ENCODE results near the gene EIF6.
"Not testable (repeated sequence)": the region's sequence is repeated elsewhere in the genome, so short reads cannot be mapped to it uniquely, and the experiment has no call there.

EIF6 gene

DNA sequence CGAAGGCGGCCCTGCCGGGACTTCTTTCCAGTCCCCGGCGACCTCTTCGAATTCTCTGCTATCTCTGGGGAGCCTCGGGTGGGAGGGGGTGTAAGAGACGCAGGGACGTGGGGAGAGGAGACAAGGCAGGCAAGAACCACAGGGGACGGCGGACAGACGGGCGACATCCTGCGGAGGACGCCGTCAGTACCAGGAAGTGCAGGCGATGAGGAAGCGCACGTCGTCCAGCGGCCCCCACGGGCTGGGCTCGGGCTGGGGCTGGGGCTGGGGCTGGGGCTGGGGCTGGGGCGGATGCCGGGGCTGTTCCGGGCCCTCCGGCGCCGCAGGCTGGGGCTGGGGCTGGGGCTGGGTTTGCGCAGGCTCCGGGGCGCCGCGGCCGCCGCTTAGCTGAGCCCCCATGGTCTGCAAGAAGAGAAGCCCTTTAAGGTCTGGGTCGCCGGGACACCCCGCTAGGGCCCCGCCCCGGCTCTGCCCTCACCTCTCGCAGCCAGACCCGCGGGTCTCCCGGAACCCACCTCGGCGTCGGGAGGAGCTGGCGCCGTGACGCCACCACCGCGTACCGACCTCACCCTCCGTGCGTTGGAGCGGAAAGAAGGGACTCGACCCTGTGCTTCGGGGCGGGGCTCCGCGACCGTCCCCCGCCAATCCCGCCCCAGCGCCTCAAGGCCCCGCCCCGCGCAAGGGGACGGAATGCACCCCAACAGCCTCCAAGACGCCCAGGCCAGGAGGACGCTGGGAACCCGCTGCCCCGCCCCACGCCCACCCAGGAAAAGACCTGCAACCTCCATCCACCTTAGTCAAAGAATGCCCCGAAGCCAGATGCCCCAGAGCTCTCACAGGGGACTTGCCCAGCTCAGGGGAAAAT, 6.8 kb downstream of the EIF6 start, which contains the start of gene MMP24OS:
TSS of gene MMP24OS (minus strand) at position 592 of the 865 bp plus-strand sequence. CDS start at position 399, 193 bp downstream.
- peak; percentile 94 for DNase-seq

DNA sequence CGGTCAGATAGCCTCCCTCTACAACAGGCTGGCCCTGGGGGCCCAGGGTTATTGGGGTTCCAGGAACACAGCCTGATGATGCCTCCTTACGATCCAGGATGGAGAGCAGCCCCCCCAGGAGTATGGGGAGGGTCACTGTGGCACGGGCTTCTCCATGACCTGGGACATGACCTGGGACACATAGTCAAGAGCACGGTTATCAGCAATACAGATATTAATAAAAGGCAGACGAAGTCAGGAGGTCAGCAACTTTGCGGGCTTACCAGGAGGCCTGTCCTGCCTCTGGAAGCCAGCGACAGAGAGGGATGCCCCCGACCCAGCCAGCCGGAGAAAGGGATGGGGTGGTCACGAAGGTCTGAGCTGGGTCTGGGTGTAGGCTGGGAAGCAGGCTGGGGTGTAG, 7.4 kb downstream of the EIF6 start:
- DNase-seq: no peak

DNA sequence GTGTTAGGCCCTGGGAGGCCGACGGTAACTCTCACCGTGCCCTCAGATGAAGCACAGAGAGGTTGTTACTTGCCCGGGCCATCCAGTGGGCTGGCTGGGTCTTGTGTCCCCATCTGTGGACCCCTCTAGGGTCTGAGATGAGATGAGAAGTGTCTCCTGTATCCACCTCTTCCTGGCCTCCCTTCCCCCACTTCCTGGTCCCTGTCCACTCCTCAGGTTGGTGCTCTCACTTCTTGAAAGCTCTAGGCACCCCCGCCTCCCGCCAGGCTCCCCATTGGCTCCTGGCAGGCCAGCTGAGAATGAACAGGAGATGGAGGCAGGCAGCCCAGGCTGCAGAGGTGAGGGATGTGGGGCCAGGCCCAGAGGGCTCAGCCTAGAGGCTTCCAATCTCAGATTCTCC, 8.2 kb downstream of the EIF6 start:
- DNase-seq: no peak

DNA sequence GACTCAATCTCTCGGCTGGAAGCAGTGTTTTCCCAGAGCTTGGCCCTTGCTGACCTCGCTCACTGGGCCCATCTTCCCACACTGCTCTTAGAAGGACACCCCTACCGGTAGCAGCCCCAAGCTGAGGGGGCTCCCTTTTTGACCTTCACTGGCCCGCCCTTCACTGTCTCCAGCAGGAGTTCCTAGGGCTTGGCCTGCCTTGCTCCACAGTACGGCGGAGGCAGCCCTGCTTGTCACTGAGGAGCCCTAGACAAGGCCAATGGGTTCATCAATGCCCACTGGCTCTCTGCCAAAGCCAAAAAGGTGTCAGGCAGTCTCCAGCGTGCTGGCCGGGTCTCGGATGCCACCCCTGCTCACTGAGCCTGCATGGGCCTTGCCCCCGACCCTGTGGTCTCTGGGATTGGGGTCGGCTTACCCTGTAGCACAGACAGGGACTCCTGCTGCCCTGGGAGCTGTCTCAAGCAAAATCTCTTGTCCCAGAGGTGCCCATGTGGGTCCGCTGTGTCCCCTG, 8.8 kb downstream of the EIF6 start:
- no peak for DNase-seq

DNA sequence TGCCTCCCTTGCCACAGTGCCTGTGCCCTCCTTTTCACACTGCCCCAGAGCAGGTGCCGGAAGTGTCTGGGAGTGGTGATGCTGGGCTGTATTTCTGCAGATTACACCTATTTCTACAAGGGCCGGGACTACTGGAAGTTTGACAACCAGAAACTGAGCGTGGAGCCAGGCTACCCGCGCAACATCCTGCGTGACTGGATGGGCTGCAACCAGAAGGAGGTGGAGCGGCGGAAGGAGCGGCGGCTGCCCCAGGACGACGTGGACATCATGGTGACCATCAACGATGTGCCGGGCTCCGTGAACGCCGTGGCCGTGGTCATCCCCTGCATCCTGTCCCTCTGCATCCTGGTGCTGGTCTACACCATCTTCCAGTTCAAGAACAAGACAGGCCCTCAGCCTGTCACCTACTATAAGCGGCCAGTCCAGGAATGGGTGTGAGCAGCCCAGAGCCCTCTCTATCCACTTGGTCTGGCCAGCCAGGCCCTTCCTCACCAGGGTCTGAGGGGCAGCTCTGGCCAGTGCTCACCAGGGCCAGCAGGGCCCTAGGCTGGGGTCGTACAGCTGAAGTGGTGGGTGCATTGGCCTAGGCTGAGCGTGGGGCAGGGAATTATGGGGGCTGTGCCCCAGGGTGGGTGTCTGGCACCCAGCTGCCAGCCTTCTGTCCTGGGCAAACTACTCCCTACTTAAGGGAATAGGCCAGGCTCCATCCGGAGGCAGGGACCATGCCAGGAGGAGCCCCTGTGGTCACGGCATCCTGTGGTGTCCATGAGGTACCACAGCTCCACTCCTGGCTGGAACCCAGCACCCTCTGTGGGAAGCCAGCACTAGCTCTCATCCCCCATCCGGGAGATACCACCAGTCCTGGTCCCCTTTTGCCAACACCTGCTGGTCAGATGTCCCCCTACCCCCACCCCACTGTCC, 10.1 kb downstream of the EIF6 start:
- DNase-seq: no peak

DNA sequence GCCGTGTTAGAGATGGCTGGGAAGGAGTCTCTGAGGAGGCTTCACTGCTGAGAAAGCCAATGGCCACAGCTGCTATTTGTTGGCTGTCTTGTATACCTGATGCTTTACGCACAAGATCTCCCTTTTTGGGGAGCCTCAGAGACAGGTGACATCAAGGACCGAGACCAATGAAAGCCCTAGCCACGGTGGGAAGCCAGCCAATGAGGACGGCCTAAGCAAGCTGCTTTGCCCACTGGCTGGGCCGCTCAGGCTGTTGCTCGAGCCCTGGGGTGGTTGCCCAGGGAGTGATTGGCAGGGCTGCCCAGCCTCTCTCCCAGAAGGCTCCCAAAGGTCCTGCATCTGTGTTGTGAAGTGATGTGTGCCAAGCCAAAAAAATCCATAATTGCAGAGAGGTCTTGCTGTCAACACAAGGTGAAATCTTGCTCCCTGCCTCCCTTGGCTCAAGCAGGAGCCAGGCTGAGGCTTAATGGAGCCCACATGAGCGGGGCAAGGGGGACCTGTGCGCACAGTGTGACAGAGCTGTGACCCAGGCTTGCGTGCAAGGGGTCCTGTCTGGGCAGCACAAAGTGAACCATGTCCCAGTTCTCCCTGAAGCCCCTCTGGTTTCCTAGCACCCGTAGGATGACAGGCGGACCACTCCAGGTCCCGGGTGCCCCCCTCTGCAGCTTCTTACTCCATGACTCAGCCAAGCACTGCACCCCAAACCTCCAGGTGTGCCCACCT, 11.0 kb downstream of the EIF6 start:
- no peak for DNase-seq

DNA sequence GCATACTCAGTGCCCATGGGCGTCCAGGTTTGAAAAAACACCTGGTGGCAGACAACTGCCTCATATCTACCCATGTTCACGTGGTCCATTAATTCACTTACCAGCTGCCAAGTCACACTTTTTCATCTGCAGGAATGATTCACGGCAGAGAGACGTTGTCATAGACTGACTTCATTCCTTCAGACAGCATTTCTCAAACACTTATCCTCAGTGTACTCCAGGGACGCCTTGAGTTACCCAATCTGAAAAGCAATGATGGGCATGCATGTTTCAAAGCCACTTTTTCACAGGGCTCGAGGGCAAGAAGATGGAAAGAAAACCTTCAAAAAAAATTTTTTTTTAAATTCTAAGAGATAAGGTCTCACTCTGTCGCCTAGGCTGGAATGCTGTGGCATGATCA, 12.7 kb downstream of the EIF6 start:
- no peak for DNase-seq

DNA sequence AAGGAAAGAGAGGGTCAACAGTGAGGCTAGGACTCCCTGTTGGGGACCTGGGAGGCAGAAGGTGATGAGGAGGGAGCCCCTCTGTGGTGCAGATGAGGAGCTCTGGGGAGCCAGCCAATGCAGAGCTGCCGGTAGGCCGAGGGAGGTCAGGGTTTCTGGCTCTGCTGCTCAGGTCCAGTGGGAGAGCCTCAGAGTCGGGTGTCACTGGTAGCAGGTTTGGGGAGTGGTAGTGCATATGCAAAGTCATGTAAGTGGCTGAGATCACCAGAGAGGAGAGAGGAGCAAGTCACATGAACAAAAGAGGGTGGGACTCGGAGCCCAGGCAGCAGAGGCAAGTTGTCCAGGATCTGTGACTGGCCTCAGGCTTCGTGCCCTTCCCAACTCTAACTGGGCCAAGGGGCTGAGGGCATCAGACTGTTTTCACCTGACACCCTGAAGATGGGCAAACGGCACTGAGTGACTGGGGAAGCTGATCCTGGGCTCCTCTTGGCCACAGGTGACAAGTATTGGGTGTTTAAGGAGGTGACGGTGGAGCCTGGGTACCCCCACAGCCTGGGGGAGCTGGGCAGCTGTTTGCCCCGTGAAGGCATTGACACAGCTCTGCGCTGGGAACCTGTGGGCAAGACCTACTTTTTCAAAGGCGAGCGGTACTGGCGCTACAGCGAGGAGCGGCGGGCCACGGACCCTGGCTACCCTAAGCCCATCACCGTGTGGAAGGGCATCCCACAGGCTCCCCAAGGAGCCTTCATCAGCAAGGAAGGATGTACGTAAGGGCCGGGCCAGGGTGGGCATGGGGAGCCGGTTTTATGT, 13.3 kb downstream of the EIF6 start:
- DNase-seq: no peak

DNA sequence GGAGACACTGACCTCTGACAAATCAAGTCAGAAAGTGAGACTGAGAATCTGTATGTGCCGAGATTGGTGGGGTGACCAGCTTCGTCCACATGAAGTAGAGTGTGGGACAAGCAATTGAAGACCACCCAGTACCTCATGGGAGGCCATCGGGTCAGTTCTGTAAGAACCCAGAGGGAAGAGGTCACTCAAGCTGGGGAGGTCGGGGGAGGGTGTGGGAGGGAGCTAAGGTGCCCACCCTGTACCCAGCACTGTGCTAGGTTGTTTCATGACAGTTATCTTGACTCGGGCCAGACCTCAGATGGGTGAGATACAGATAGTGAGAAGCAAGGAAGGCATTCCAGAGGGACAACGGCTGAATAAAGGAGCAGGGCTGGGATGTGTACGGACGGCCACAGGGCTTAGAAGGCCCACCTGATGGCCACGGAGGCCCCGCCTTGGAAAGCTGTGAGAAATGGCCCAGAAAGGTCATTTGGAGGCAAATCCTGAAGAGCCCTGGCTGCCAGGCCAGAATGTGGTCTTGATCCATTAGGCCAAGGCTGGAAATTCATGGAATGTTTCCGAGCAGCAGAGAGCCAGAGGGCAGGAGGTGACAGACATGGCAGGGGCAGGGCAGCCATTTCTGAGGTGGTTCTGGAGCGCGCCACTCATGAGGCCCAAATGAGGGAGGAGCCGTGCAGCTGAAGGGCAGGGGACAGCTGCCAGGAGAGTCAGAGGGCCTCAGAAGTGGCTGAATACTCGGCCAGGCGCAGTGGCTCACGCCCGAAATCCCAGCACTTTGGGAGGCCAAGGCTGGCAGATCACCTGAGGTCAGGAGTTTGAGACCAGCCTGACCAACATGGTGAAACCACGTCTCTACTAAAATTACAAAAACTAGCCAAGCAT, 14.3 kb downstream of the EIF6 start:
- DNase-seq: no peak

DNA sequence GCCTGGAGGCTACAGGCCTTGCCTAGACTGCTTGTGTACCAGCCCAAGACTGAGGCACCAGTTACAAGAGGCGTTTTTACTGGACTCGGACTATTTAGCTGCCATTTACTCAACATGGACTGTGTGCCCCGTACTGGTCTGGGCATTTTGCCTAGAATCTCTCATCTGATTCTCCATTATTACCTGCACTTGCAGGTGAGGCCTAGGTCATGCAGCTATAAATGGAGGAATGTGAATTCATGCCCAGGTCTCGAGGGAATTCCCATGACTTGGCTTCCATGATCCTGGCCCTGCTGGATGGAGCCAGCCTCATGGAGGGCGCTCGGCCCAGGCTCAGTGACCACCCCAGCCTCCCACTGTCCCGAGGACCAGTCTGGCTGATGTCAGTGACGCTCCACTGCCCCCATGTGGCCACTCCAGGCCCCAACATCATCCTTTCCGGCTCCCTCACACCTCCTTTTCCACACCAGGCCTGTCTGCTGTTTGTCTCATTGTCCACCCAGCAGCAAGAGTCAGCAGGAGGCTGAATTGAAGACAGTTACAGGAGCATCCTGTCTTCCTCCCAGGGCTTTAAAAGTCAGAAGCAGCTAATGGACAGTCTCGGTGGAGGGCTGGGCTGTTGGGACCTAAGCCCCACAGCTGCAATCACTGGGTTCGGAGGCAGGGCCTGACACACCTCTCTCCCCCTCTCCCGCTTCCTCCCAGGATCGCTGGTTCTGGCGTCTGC, 15.4 kb downstream of the EIF6 start:
- DNase-seq: peak; percentile 64

DNA sequence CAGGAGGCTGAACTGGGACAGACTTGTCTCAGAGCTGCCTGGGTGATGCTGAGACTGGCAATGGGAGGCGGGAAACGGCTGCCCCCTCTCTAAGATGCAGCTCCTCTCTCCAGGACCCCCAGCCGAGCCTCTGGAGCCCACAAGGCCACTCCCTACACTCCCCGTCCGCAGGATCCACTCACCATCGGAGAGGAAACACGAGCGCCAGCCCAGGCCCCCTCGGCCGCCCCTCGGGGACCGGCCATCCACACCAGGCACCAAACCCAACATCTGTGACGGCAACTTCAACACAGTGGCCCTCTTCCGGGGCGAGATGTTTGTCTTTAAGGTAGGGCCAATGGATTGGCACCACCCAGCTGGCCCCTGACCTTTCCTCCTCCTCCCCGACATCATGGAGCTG, 17.5 kb downstream of the EIF6 start:
- no peak for DNase-seq

DNA sequence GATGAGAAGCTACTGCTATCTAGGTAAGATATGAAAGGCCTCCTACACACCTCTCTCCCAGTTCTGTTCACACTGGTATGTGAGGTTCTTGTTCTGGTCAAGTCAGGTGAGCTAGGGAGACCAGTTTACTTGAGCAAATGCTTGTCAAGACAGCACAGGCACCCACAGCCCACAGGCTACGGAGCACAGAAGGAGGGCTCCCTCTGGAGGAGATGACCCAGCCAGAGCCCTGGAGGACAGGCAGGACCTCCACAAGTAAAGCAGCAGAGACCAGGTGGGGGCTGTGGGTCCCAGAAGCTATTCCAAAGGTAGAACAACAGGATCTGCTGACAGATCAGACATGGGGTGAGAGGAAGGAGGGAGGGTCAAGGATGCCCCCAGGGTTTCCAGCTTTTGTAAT, 19.8 kb downstream of the EIF6 start:
- DNase-seq: no peak

DNA sequence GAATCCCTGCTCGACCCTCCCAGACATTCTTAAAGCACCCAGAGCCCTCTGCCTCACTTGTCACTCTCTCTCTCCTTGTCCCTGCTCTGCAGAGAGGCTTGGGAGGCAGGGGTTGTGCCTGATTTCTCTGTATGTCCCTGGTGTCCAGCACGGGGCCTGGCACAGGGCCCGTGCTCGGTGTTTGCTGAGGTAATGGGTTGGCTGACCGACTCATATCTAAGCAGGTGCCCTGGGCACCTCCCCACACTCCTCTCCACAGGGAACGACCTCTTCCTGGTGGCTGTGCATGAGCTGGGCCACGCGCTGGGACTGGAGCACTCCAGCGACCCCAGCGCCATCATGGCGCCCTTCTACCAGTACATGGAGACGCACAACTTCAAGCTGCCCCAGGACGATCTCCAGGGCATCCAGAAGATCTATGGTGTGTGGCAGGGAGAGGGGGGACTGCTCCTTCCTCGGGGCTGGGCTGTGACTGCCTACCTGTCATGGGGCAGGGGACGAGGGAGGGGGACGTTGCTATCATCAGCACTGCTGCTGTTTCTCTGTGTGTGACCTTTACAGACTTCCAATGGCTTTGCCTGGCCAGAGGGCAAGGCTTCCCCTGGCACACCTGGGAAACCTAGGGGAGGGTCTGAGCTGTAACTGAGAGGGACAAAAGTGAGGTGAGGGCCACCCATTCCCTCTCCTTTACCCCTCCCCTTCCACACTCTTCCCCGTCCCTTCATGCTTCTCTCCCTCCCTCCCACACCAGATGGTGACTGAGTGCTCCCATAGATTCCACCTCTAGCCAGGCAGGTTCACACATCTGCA, 20.8 kb downstream of the EIF6 start:
- no peak for DNase-seq

DNA sequence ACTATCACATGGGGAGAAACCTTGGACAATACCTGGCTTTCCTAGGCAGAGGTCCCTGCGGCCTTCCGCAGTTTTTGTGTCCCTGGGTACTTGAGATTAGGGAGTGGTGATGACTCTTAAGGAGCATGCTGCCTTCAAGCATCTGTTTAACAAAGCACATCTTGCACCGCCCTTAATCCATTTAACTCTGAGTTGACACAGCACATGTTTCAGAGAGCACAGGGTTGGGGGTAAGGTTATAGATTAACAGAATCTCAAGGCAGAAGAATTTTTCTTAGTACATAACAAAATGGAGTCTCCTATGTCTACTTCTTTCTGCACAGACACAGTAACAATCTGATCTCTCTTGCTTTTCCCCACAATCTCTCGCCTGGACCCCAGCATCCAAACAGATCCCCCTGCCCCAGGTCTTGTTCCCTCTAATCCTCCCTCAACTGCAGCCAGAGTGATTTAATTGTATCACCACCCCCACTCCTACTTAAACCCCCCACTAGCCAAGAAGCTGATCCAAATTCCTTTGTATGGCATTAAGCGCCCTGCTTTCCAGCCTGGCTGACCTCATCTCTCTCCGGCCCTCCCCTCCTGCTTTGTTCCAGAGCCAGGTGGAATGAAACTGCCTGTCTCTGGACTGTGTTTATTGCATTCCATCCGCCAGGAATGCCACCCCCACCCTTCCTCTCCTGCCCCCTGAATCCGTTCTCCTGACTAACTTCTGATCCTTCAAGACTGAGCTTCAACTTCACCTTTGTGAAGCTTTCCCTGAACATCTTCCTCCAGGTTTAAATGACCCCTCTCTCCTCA, 21.6 kb downstream of the EIF6 start:
- not testable (repeated sequence) for DNase-seq

DNA sequence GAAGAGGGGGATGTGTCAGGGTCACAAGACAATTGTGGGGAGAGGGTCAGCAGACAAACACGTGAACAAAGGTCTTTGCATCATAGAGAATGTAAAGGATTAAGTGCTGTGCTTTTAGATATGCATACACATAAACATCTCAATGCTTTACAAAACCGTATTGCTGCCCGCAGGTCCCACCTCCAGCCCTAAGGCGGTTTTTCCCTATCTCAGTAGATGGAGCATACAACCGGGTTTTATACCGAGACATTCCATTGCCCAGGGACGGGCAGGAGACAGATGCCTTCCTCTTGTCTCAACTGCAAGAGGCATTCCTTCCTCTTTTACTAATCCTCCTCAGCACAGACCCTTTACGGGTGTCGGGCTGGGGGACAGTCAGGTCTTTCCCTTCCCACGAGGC, 22.3 kb downstream of the EIF6 start:
- DNase-seq: not testable (repeated sequence)

DNA sequence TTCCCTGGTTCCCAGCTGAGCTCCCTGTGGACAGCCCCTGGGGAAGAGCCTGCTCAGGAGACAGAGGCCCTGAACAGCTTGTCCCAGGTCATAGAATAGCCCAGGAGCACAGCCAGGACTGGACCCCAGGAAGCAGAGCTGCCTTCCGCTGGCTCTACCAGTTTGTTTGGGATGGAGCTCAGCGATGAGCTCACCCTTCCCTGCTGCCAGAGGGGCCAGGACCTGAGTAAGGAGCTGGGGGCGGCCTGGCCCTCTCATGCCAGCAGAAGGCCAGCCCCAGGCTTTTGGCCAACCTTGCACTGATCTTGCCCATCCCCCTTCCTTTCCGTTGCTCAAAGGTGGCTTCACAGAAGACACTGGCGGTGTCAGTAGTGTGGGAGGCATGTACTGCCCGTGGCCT, 24.1 kb downstream of the EIF6 start:
- DNase-seq: no peak

DNA sequence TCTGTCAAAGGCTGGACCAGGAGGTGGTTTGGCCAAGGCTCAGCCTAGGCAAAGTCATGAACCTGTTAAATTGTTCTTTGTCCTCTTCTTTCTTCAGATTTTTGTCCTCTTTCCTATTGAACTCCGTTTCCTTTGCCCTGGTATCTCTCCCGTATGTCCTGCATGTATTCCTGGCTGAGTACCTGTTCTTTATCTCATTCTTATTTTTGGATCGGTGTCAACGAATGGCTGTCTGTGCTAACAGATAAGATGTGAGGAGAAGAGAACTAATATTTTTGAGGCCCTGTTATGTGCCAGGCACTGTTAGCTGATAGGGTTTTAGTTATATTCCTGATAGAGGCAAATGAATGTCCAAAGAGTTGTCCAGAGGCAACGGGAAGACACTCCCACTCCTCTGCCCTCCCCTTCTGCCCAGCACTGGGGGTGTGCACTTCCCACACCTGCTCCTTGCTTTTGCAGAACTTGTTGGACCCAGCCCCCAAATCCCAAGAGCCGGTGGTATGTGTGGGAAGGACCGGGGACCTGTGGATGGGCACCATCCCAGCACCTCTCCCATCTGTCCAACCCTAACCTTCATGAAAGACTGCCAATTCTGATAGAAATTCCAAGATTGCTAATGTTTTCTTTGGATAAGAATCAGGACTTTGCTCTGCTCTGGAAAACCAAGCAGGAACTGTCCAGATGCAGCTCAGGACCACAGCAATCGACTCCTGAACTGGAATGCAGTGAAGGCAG, 27.2 kb downstream of the EIF6 start:
- DNase-seq: no peak

Data from CD4-positive, alpha-beta T cell treated with Interleukin-17A for 4 hours (primary cell).